Measurements from ENCODE around the gene ERBB4. TPM values are rescaled to one million over a fixed set of nuclear protein-coding genes. Genes with fewer than 3 reads are reported as not detected.

ERBB4 gene
- total and polyA plus RNA-seq, 2 of the 8 experiments (the other 6 are each of a cell fraction or from before 2014, with no cell fraction given), result 0.34 to 1.3 TPM

DNA sequence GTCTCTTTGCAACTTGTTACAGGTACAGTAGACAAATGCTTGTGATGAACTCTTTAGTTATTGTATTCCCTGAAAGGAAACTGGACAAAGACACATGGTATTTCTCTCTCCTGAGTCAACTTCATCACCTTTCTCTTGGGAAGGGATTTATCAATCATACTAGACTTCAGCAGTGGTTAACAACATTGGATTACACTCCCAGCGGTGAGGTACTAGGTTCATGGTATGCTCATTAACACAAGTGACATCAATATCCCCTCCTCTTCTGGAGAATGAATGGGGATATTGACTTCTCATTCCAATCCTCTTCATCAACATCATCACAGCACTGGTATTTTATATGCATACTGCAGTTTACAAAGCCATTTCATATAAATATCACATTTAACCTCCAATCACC is 574.6 kb downstream of the ERBB4 start:
- Histone ChIP-seq H3K56ac (replicated peaks; ENCODE audit: insufficient read length, low read depth, low read length) (no peak overlapping the region), H3K36me3 (ENCODE audit: control insufficient read depth in 2 of 4, insufficient read depth in 4 of 4, low read length in 3 of 4) (no peaks in the 10 kb centered on the region), H4K8ac (ENCODE audit: extremely low read depth, insufficient read depth, low read length) (no peak overlapping the region), H2BK20ac (ENCODE audit: low read length) (no peak overlapping the region), H4K20me1 (replicated peaks in 1 of 2; ENCODE audit: control insufficient read depth in 1 of 2, insufficient read depth in 2 of 2, low read length in 2 of 2) (no peaks in the 10 kb centered on the region), H3K4ac (replicated peaks; ENCODE audit: insufficient read length, low read depth, low read length) (no peak overlapping the region), H2BK12ac (ENCODE audit: low read depth, low read length) (no peak overlapping the region), H3K18ac (ENCODE audit: extremely low read depth, low read length) (no peak overlapping the region), H4K5ac (ENCODE audit: insufficient read length, low read depth, low read length) (no peak overlapping the region), H2BK15ac (ENCODE audit: low read length) (no peak overlapping the region), H3K4me1 (replicated peaks in 1 of 4; ENCODE audit: control insufficient read depth in 3 of 4, insufficient read depth in 4 of 4, low read length in 3 of 4) (no peaks in the 10 kb centered on the region), H2BK120ac (replicated peaks; ENCODE audit: low read depth, low read length) (no peak overlapping the region), H3K27ac (ENCODE audit: low read depth, low read length) (no peak overlapping the region), H4K91ac (replicated peaks; ENCODE audit: insufficient read length, low read length) (no peak overlapping the region), H3K9me3 (ENCODE audit: insufficient read depth in 2 of 2, low read depth in 1 of 2, low read length in 1 of 2) (no peaks in the 10 kb centered on the region), H2AFZ (ENCODE audit: low read length) (no peak overlapping the region), H3K27me3 (replicated peaks in 1 of 4; ENCODE audit: control insufficient read depth in 3 of 4, extremely low read depth in 1 of 4, insufficient read depth in 3 of 4, low read length in 3 of 4) (peaks cover 0 to 1% (median 0%) of the 10 kb centered on the region in 4 experiments; a peak in 1 of 7 replicates), H3K23me2 (ENCODE audit: low read depth, low read length) (no peaks in the 10 kb centered on the region; the same call in 1 of the 2 replicates), H3K79me2 (ENCODE audit: control insufficient read depth in 1 of 2, insufficient read depth in 2 of 2, low read length in 2 of 2) (no peaks in the 10 kb centered on the region), H3K14ac (ENCODE audit: insufficient read length) (no peak overlapping the region), H3K23ac (ENCODE audit: insufficient read length) (no peak overlapping the region), H3K79me1 (ENCODE audit: low read depth, low read length) (no peaks in the 10 kb centered on the region), H2AK5ac (ENCODE audit: low read depth, low read length) (no peak overlapping the region), H3K9ac (replicated peaks in 1 of 4; ENCODE audit: extremely low read depth in 1 of 4, low read depth in 3 of 4, low read length in 3 of 4) (no peak overlapping the region), H2BK5ac (ENCODE audit: low read depth, low read length) (no peak overlapping the region), H3K4me3 (ENCODE audit: extremely low read depth in 1 of 4, insufficient read depth in 2 of 4, low read depth in 3 of 4, low read length in 4 of 4) (no peak overlapping the region), H3K4me2 (ENCODE audit: insufficient read depth in 1 of 2, low read depth in 2 of 2, low read length in 2 of 2) (no peak overlapping the region)
- 100% methylated on average over 1 of the region's 1 CpG; no CpG with 5 or more reads in 1 of the 2 experiments for WGBS, 2 experiments (ENCODE audit: extremely low coverage in 1 of 2, insufficient coverage in 1 of 2, insufficient read length in 1 of 2, insufficient replicate concordance in 2 of 2, low coverage in 1 of 2, low lambda C conversion rate in 2 of 2, missing lambda C conversion rate in 1 of 2)
- TF ChIP-seq BRCA1 (IDR thresholded peaks at IDR 0.05; ENCODE audit: low read depth, low read length), result no peak
- no peak for TF ChIP-seq SIN3A (conservative IDR thresholded peaks at IDR 0.05 in 1 of 2, IDR thresholded peaks at IDR 0.05 in 1 of 2; ENCODE audit: low read depth in 1 of 2, low read length in 2 of 2)
- TF ChIP-seq, protein P1, sequence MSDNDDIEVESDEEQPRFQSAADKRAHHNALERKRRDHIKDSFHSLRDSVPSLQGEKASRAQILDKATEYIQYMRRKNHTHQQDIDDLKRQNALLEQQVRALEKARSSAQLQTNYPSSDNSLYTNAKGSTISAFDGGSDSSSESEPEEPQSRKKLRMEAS (IDR thresholded peaks at IDR 0.05), result no peak
- no peak for TF ChIP-seq RXRA (IDR thresholded peaks at IDR 0.05; ENCODE audit: insufficient read depth, low read depth, low read length)
- no peak for TF ChIP-seq EGR1 (IDR thresholded peaks at IDR 0.05; ENCODE audit: borderline replicate concordance, low read depth, low read length)
- no peak for TF ChIP-seq NANOG (IDR thresholded peaks at IDR 0.05; ENCODE audit: insufficient read depth, low read depth, low read length, poor library complexity, severe bottlenecking)
- TF ChIP-seq POLR2A (IDR thresholded peaks at IDR 0.05; ENCODE audit: control extremely low read depth in 1 of 2, low read depth in 2 of 2, low read length in 2 of 2), result no peak
- CTCF ChIA-PET (ENCODE audit: partially characterized antibody), result no interaction called here
- DNase-seq (ENCODE audit: low read depth in 1 of 2, low spot score in 2 of 2) (no peak), FAIRE-seq (no peak)
- POLR2A ChIA-PET (ENCODE audit: partially characterized antibody), result no interaction called here
